HL-60 (cell line): ENCODE measurements around the gene KRT16.
A peak's percentile ranks its signal among the peaks of the same experiment; 100 is the strongest.

Experiments
- DNase-seq, 2 experiments: peaks; one replicate each; pipeline ENCODE4 v3.0.0-alpha.2; 2010 to 2020; ENCODE audit warnings: low read depth in 1 of 2, low spot score in 1 of 2
- H3K27ac ChIP-seq: fragments of 250-450 bp; sonication (Bioruptor Pico); replicated peaks from 2 replicates; pipeline ENCODE4 v1.5.1; 2020; ENCODE audit warnings: mild to moderate bottlenecking, moderate library complexity
- H3K27me3 ChIP-seq: fragments of 250-450 bp; sonication (Bioruptor Pico); 2 replicates; pipeline ENCODE4 v1.5.1; 2021; ENCODE audit warnings: mild to moderate bottlenecking, moderate library complexity; ENCODE audit not compliant: insufficient read depth, poor library complexity, severe bottlenecking
- H3K4me3 ChIP-seq: replicated peaks from 2 replicates; pipeline ENCODE4 v1.5.1; 2011; ENCODE audit warnings: mild to moderate bottlenecking, control low read depth, low read length; ENCODE audit not compliant: insufficient read depth
- CTCF ChIP-seq: IDR thresholded peaks from one replicate; pipeline ENCODE4 v1.5.1; 2011; ENCODE audit warnings: low read length, control low read depth, inconsistent platforms; ENCODE audit not compliant: insufficient read depth
- GABPA ChIP-seq: IDR thresholded peaks from 2 replicates; pipeline ENCODE4 v1.6.1; 2012; ENCODE audit warnings: low read depth
- POLR2AphosphoS5 ChIP-seq: IDR thresholded peaks from 2 replicates; pipeline ENCODE4 v1.6.1; 2012; ENCODE audit warnings: low read depth
- REST ChIP-seq: IDR thresholded peaks from 2 replicates; pipeline ENCODE4 v1.6.1; 2012; ENCODE audit warnings: low read depth; ENCODE audit not compliant: insufficient replicate concordance
- SPI1 ChIP-seq: IDR thresholded peaks from 2 replicates; pipeline ENCODE4 v1.6.1; 2012; ENCODE audit warnings: low read depth, mild to moderate bottlenecking, borderline replicate concordance

Gene KRT16

DNA sequence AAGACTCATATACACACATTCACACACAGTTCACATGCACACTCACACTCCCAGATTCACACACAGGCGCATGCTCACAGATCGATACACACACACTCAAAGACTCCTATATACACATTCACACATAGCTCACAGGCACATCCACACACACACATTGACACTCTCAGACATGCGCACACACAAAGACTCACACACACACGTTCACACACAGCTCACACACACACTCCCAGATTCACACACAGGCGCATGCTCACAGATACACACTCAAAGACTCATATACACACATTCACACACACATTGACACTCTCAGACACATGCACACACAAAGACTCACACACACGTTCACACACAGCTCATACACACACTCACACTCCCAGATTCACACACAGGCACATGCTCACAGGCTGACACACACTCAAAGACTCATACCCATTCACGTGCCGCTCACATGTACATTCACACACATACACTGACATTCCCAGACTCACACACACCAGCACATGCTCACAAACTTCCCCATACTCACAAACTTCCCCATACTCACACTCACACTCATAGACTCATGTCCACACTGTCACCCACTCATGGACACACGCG is 37.5 kb upstream of the KRT16 start:
- no peak for DNase-seq

GRCh38 chr17:41648411-41649195 is 36.0 kb upstream of the KRT16 start:
- TF ChIP-seq CTCF = peak; percentile 84
- no peak for TF ChIP-seq REST
- DNase-seq = peak; percentile 62 to 82
- Histone ChIP-seq H3K27me3 (no peaks in the 10 kb centered on the region), H3K4me3 (peak overlapping the region; percentile 20), H3K27ac (no peak overlapping the region)

More for the DNA sequence above, 37.5 kb upstream of the KRT16 start:
- no peak overlapping the region for H3K4me3 ChIP-seq
- H3K27ac ChIP-seq = no peak overlapping the region
- TF ChIP-seq POLR2AphosphoS5 (no peak), CTCF (no peak), GABPA (no peak), REST (no peak), SPI1 (no peak)
- H3K27me3 ChIP-seq = no peaks in the 10 kb centered on the region

DNA sequence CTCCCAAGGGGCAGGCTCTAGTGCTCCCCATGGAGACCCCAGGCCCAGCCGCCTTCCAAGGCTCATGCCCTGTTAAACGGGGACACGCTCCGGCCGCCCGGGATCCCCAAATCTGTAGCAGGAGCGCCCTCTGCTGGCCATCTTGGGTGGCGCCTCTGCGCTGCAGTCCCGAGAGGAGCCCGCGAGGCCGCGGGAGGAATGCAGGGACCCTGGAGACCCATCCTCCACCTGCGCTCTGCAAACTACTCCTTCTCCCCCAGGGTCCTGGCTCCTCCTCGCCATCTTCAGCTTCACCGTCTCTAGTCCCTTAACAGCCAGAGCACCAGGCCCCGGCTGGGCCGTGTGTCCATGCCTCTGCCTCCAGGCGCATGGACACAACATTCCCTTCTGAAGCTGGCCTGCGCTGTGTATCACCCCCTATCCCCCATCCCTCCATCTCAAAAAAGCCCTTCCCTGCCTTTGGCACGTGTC is 35.4 kb upstream of the KRT16 start:
- Histone ChIP-seq H3K27me3 (no peaks in the 10 kb centered on the region), H3K27ac (no peak overlapping the region), H3K4me3 (peak overlapping the region; percentile 8; the same call in 1 of the 2 replicates)
- DNase-seq = peak; percentile 37 to 77
- TF ChIP-seq REST (no peak), SPI1 (no peak), GABPA (no peak), CTCF (peak; percentile 89), POLR2AphosphoS5 (no peak)
